ENCODE data around the gene ENTHD1. TPM values are rescaled to one million over a fixed set of nuclear protein-coding genes. Genes with fewer than 3 reads are reported as not detected.

The ENTHD1 gene
- total RNA-seq, 1 experiment from 2014 or later = 41.5 TPM

- in situ Hi-C loops (cut with HindIII; ENCODE audit: low pct_unique_long_range_greater_than_20kb, low sequenced_read_pairs) = no loop called here
- no peak for DNase-seq (ENCODE audit: low read depth, low spot score)
Observed at GRCh38 chr22:39719559-39720450, 173.8 kb downstream of the ENTHD1 start.

DNA sequence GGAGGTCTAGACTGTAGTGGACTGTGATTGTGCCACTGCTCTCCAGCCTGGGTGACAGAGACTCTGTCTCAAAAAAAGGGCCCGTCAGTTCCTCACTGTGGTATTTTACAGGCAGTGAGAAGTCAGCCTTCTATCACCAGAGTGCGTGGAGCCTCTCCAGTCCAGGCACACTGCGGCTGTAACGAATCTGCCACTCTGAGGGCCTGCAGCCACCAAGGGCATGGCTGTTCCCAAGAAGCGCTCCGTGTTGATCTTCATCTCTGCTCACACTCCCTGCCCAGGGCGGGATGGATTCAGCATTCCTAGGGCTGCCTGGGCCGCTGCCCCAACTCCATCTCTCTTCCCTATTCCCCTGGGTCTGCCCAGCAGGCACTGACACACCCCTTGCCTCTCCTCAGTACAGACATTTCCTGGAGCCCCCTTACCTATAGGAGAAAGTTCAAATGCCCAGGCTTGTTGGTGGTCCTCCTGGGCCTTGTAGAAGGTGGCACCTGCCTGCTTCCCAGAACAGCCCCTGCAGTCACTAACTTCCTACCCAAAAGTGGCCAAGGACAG lies 174.6 kb downstream of the ENTHD1 start:
- in situ Hi-C loops (cut with HindIII; ENCODE audit: low pct_unique_long_range_greater_than_20kb, low sequenced_read_pairs) = no loop called here
- DNase-seq (ENCODE audit: low read depth, low spot score) = no peak

DNA sequence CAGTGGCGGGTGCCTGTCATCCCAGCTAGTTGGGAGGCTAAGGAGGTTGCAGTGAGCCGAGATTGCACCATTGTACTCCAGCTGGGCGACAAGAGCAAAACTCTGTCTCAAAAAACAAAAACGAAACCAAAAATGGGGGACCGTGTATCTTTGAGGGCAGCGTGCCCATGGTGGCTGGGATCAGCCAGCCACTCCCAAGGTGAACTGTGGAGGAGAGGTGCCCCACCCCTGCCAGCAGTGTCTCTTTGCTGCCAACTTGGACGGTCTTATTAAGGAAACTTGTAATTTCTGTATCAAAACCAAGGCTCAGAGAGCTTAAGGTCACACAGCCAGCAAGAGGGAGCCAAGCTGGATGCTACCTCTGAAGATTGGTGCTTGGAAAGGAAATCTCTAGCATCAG lies 175.4 kb downstream of the ENTHD1 start:
- in situ Hi-C loops (cut with HindIII; ENCODE audit: low pct_unique_long_range_greater_than_20kb, low sequenced_read_pairs) = no loop called here

DNA sequence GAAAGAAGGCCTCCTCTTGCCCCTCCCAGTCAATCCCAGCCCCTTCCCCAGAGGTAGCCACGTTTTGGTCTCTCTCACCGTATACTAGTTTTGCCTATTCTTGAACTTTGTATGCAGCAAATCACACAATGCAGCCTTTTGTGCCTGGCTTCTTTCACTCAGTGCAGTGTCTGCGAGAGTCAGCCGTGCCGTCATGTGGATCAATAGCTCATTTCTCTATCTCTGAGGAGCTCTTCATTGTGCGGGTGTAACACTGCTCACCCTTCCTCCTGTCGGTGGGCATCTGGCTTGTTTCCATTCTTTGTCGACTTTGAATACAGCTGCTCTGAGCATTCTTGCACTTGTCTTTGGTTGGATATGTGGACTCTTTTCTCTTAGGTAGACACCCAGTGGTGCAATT lies 176.5 kb downstream of the ENTHD1 start:
- peak; percentile 95 for DNase-seq (ENCODE audit: low read depth, low spot score)
- in situ Hi-C loops (cut with HindIII; ENCODE audit: low pct_unique_long_range_greater_than_20kb, low sequenced_read_pairs) = no loop called here

More for the DNA sequence above, 175.4 kb downstream of the ENTHD1 start:
- no peak for DNase-seq (ENCODE audit: low read depth, low spot score)

GRCh38 chr22:39716534-39716933 lies 177.0 kb downstream of the ENTHD1 start:
- DNase-seq (ENCODE audit: low read depth, low spot score) = no peak
- in situ Hi-C loops (cut with HindIII; ENCODE audit: low pct_unique_long_range_greater_than_20kb, low sequenced_read_pairs) = no loop called here

GRCh38 chr22:39715778-39716495 lies 177.6 kb downstream of the ENTHD1 start:
- DNase-seq (ENCODE audit: low read depth, low spot score) = no peak
- in situ Hi-C loops (cut with HindIII; ENCODE audit: low pct_unique_long_range_greater_than_20kb, low sequenced_read_pairs) = no loop called here

DNA sequence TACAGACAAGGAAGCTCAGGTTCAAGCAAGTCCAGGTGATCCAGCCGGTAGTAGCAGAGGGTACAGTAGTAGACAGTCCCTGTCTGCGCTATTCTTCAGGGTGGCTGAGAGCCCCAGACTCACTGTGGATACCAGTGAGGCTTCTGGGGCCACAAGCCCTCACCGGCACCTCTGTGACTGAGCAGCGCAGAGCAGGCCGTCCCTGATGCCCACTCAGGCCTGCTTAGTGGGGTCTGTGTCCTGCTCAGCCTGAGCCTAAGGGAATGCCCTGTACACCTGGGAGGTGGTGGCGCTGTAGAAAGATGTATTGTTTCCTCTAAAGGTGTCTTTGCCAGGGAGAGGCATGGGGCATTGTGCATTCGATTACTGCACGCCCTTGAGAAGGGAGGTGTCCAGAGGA lies 179.2 kb downstream of the ENTHD1 start:
- no peak for DNase-seq (ENCODE audit: low read depth, low spot score)
- in situ Hi-C loops (cut with HindIII; ENCODE audit: low pct_unique_long_range_greater_than_20kb, low sequenced_read_pairs) = no loop called here

DNA sequence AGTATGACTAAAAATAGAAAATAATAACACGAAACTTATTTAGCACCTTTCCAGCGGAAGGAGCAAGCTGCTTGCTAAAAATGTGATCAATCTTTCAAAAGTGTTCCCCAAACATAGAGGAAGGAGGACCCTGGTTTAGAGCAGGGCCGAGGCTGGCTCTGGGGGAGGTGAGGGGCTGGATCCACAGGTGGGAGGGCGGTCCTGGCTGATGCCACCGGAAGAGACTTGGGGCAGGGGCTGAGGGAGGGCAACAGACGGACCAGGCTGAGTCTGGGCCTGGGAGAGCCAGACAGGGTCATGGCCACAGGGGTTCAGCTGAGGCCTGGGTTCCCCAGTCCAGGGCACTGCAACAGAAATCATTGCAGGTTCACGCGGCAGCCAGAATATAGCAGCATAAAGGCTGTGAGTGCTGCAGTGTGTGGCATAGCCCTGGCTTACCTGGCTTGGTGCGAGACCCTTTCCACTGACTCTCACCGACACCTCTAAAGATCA lies 179.7 kb downstream of the ENTHD1 start:
- in situ Hi-C loops (cut with HindIII; ENCODE audit: low pct_unique_long_range_greater_than_20kb, low sequenced_read_pairs) = no loop called here
- DNase-seq (ENCODE audit: low read depth, low spot score) = no peak

DNA sequence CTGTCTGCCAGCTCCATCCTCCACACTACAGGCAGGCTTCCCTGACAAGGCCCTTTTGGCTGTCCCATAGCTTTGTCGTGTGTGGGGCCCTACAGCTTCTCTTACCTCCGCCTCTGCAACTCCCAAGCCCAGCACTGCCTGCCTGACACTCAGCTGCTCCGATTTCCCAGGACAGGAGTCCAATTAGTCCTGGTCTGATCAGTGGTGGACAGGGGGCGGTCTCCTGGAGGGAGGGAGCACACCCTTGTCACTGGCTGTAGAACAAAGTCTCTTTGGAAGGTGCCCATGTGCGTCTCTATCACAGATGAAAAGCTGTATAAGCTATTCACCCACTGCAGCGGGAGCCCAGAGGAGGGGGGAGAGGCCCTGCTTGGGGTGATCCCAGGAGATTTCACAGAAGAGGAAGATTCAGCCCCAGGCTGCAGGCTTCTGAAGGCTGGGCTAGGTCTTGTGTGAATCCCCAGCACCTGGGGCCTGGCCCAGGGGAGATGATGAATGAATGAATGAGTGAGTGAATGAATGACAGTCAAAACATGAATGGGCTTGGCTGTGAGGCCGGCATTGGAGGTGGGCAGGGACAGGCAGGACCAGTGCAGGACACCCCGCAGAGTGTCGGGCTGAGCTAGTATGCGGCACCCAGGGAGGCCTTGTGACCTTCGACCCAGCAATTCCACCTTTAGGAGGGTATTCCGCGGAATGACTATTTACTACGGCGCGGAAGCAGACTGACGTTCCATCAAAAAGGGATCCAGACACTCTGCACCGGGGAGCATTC lies 180.6 kb downstream of the ENTHD1 start:
- no peak for DNase-seq (ENCODE audit: low read depth, low spot score)
- in situ Hi-C loops (cut with HindIII; ENCODE audit: low pct_unique_long_range_greater_than_20kb, low sequenced_read_pairs) = no loop called here

- in situ Hi-C loops (cut with HindIII; ENCODE audit: low pct_unique_long_range_greater_than_20kb, low sequenced_read_pairs) = no loop called here
- DNase-seq (ENCODE audit: low read depth, low spot score) = no peak
Observed at GRCh38 chr22:39712081-39712480, 181.5 kb downstream of the ENTHD1 start.

GRCh38 chr22:39710380-39711150 lies 183.0 kb downstream of the ENTHD1 start:
- in situ Hi-C loops (cut with HindIII; ENCODE audit: low pct_unique_long_range_greater_than_20kb, low sequenced_read_pairs) = no loop called here
- DNase-seq (ENCODE audit: low read depth, low spot score) = no peak

DNA sequence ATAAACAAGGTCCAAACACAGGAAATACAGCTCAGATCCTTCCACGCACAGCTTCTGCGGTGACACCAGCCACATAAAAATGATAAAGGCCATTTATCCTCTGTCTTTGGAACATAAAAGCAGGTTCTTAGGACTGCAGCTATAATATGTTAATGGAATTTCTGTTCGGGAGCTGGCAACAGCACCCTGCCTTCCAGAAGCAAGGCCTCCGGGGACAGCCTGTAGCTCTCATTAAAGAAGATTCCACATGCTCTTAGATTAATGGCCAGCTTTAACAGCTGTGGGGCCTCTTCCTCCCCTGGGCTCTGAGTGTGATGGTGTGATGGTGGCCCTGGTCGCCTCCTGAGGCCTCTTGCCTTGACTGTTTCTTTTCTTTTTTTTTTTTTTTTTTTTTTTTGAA lies 185.7 kb downstream of the ENTHD1 start:
- in situ Hi-C loops (cut with HindIII; ENCODE audit: low pct_unique_long_range_greater_than_20kb, low sequenced_read_pairs) = no loop called here
- DNase-seq (ENCODE audit: low read depth, low spot score) = no peak

GRCh38 chr22:39707351-39707750 lies 186.2 kb downstream of the ENTHD1 start:
- DNase-seq (ENCODE audit: low read depth, low spot score) = no peak
- in situ Hi-C loops (cut with HindIII; ENCODE audit: low pct_unique_long_range_greater_than_20kb, low sequenced_read_pairs) = no loop called here

DNA sequence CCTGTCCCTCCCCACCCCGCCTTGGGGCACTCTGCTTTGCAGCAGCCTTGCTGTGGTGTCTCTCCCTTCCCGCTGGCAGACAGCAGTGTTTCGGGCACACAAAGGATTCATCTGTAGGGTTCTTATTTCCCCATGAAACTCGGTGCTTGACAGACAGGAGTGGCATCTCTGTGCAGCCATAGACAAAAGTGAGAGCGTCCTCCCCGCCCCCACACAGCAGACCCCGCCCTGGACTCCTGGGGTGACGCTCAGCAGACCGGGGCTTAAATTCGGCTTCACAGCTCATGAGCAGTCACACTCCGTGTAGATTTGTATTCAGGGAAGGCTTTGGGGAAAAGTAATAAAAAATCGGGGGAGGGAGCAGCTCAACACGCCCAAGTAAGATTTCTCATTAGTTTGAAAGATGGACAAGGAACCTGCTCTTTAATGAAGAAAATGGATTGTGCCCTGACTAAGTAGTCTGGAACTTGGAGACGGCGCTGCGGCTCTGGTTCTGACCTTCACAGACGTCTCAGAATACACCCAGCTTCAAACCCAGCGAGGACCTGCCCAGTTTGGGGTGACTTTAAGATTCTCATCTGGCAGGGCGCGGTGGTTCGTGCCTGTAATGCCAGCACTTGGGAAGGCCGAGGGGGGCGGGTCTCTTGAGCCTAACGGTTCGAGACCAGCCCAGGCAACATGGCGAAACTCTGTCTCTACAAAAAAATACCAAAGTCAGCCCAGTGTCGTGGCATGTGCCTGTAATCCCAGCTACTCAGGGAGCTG lies 187.0 kb downstream of the ENTHD1 start:
- in situ Hi-C loops (cut with HindIII; ENCODE audit: low pct_unique_long_range_greater_than_20kb, low sequenced_read_pairs) = no loop called here
- no peak for DNase-seq (ENCODE audit: low read depth, low spot score)

DNA sequence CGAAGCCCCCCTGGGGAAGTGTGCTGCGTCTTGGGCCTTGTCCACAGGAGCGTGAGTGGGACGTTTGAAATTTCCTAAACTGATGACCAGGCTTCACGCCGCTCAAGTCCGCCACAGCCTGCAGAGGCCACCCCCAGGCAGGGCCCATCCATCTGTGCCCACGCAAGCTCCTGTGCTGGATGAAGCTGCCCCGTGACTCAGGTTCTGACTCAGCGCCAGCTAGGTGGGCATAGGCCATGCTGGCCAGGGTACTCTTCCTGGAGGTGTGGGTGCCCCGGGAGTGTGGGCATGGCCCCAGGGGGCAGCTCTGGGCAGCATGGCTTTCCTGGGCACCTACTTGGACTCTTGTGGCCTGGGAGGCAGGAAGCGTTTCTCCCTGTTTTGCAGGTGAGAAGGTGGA lies 188.2 kb downstream of the ENTHD1 start:
- in situ Hi-C loops (cut with HindIII; ENCODE audit: low pct_unique_long_range_greater_than_20kb, low sequenced_read_pairs) = no loop called here
- DNase-seq (ENCODE audit: low read depth, low spot score) = no peak

DNA sequence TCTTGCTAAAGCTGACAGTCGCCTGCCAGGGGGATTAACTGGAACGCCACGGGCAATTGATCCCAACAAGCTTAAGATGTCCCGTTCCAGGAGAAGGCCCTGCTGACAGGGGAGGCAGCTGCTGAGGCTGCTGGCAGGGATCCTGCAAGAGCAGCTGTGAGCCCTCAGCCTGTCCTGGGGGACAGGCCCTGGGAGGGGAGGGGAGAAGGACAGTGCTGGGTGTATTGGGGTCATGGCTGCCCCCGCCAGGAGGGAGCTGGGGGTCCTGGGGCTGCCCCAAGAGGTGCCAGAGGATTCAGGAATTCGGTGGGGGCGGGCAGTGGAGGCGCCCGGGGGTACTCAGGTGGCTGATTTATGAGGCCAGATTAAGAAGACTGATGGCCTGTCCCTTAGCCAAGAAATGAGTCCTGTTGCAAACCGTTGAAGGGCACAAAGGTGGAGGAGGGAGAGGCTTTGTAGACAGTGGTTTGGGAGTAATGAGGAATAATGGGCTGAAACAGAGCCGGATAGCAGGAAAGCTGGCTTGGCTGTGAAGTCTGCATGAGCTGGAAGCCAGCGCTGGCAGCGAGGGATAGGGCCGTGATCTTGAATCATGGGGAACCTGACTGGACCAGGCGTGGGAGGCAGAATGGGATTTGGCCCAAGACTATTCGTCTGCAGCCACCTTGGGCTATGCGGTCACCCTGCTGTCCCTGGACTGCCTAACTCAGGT lies 189.5 kb downstream of the ENTHD1 start:
- in situ Hi-C loops (cut with HindIII; ENCODE audit: low pct_unique_long_range_greater_than_20kb, low sequenced_read_pairs) = no loop called here
- DNase-seq (ENCODE audit: low read depth, low spot score) = no peak

Measured in SK-MEL-5 (cell line).